Mesendoderm (in vitro differentiated cells): ENCODE data around the gene CAPN8.

ENCODE experiments used
- DNase-seq: peaks from one replicate; pipeline ENCODE4 v3.0.0; 2013
- H2AK5ac ChIP-seq: 2 replicates; pipeline ENCODE4 v1.6.1; 2013; ENCODE audit warnings: low read length, inconsistent platforms
- H2BK120ac ChIP-seq: 2 replicates; pipeline ENCODE4 v1.6.1; 2013; ENCODE audit warnings: low read depth, mild to moderate bottlenecking, low read length, moderate library complexity, mixed read lengths
- H2BK15ac ChIP-seq: replicated peaks from 2 replicates; pipeline ENCODE4 v1.6.1; 2013; ENCODE audit warnings: low read depth, mild to moderate bottlenecking, moderate library complexity
- H2BK5ac ChIP-seq: 2 replicates; pipeline ENCODE4 v1.6.1; 2013; ENCODE audit warnings: low read length, inconsistent platforms
- H3K18ac ChIP-seq: 2 replicates; pipeline ENCODE4 v1.6.1; 2013; ENCODE audit warnings: mild to moderate bottlenecking, low read length, mixed read lengths
- H3K23ac ChIP-seq: one replicate; pipeline ENCODE4 v1.6.1; 2013; ENCODE audit warnings: low read length
- H3K27ac ChIP-seq: 2 replicates; pipeline ENCODE4 v1.5.1; 2013; ENCODE audit warnings: low read depth, mild to moderate bottlenecking, inconsistent platforms, low read length, moderate library complexity
- H3K27me3 ChIP-seq: 2 replicates; pipeline ENCODE4 v1.6.1; 2013; ENCODE audit warnings: low read length, control low read depth, mild to moderate bottlenecking, inconsistent platforms; ENCODE audit not compliant: insufficient read depth, poor library complexity
- H3K36me3 ChIP-seq: 2 replicates; pipeline ENCODE4 v1.6.1; 2013; ENCODE audit warnings: low read length, inconsistent platforms; ENCODE audit not compliant: control insufficient read depth, insufficient read depth
- H3K4ac ChIP-seq: one replicate; pipeline ENCODE4 v1.6.1; 2013; ENCODE audit warnings: low read depth, mild to moderate bottlenecking, low read length, moderate library complexity
- H3K4me1 ChIP-seq: 2 replicates; pipeline ENCODE4 v1.6.1; 2013; ENCODE audit warnings: low read depth, low read length, inconsistent platforms; ENCODE audit not compliant: control insufficient read depth
- H3K4me2 ChIP-seq: 2 replicates; pipeline ENCODE4 v1.6.1; 2013; ENCODE audit warnings: low read length
- H3K4me3 ChIP-seq: 2 replicates; pipeline ENCODE4 v1.5.1; 2013; ENCODE audit warnings: mild to moderate bottlenecking, low read length
- H3K56ac ChIP-seq: one replicate; pipeline ENCODE4 v1.6.1; 2013; ENCODE audit warnings: low read length
- H3K79me1 ChIP-seq: 2 replicates; pipeline ENCODE4 v1.6.1; 2013; ENCODE audit warnings: low read length, inconsistent platforms
- H3K79me2 ChIP-seq: 2 replicates; pipeline ENCODE4 v1.6.1; 2013; ENCODE audit warnings: mild to moderate bottlenecking, low read length; ENCODE audit not compliant: control insufficient read depth, insufficient read depth
- H3K9ac ChIP-seq: 2 replicates; pipeline ENCODE4 v1.6.1; 2013; ENCODE audit warnings: low read length, inconsistent platforms
- H4K5ac ChIP-seq: one replicate; pipeline ENCODE4 v1.6.1; 2013; ENCODE audit warnings: low read length
- H4K8ac ChIP-seq: one replicate; pipeline ENCODE4 v1.6.1; 2013; ENCODE audit warnings: low read depth, mild to moderate bottlenecking, control low read depth, low read length, moderate library complexity
- WGBS: extraction: QIAGEN DNeasy Blood & Tissue Kit; methylation state at CpG from one replicate; pipeline ENCODE4 v1.1.7; 2013; ENCODE audit warnings: low lambda C conversion rate, missing lambda C conversion rate; ENCODE audit not compliant: insufficient coverage; ENCODE audit errors: extremely low coverage; 5-methylcytosine and 5-hydroxymethylcytosine counted together

Gene CAPN8

GRCh38 chr1:223712194-223712849, 46.8 kb upstream of the CAPN8 start, which contains the start of gene CAPN2:
Gene CAPN2 (plus strand): TSS chr1:223712539. CDS start chr1:223712641, 102 bp downstream.
- H2BK15ac ChIP-seq = no peak within 1 kb of the TSS
- peak within 1 kb of the TSS; percentile 17 for H2BK5ac ChIP-seq
- no peaks in the 10 kb centered on the region for H3K36me3 ChIP-seq
- H3K79me1 ChIP-seq = peaks cover 3% of the 10 kb centered on the region
- H3K23ac ChIP-seq = peak within 1 kb of the TSS; percentile 85
- peaks cover 11% of the 10 kb centered on the region for H3K4me1 ChIP-seq
- no peak within 1 kb of the TSS for H2AK5ac ChIP-seq
- peak within 1 kb of the TSS; percentile 70 for H3K4me2 ChIP-seq
- H4K8ac ChIP-seq = no peak within 1 kb of the TSS
- DNase-seq = peak; percentile 86
- H3K18ac ChIP-seq = peak within 1 kb of the TSS; percentile 71
- H3K9ac ChIP-seq = peak within 1 kb of the TSS; percentile 91
- H3K27ac ChIP-seq = peak within 1 kb of the TSS; percentile 3
- peak within 1 kb of the TSS; percentile 14 for H2BK120ac ChIP-seq
- no peaks in the 10 kb centered on the region for H3K79me2 ChIP-seq
- H3K4me3 ChIP-seq = peak within 1 kb of the TSS; percentile 67
- no peak within 1 kb of the TSS for H4K5ac ChIP-seq
- peak within 1 kb of the TSS; percentile 92 for H3K56ac ChIP-seq
- H3K27me3 ChIP-seq = no peaks in the 10 kb centered on the region
- no CpG with 5 or more reads among the region's 74 CpGs for WGBS
- H3K4ac ChIP-seq = peak within 1 kb of the TSS; percentile 56

- H2BK120ac ChIP-seq = no peak overlapping the region
- H3K79me2 ChIP-seq = no peaks in the 10 kb centered on the region
- no peak overlapping the region for H3K27ac ChIP-seq
- H2BK5ac ChIP-seq = no peak overlapping the region
- no peak for DNase-seq
- H3K4me3 ChIP-seq = no peak overlapping the region
- H3K4ac ChIP-seq = peak overlapping the region; percentile 46
- peak overlapping the region; percentile 75 for H3K56ac ChIP-seq
- no peak overlapping the region for H2AK5ac ChIP-seq
- H3K4me1 ChIP-seq = peaks cover 11% of the 10 kb centered on the region
- no peak overlapping the region for H3K18ac ChIP-seq
- no peak overlapping the region for H2BK15ac ChIP-seq
- H3K9ac ChIP-seq = peak overlapping the region; percentile 91
- H3K36me3 ChIP-seq = no peaks in the 10 kb centered on the region
- no CpG with 5 or more reads among the region's 15 CpGs for WGBS
- H3K27me3 ChIP-seq = no peaks in the 10 kb centered on the region
- no peak overlapping the region for H4K5ac ChIP-seq
- H4K8ac ChIP-seq = no peak overlapping the region
- no peak overlapping the region for H3K23ac ChIP-seq
- H3K79me1 ChIP-seq = peaks cover 3% of the 10 kb centered on the region
- peak overlapping the region; percentile 20 for H3K4me2 ChIP-seq
Observed at GRCh38 chr1:223711747-223712193, 46.3 kb upstream of the CAPN8 start.

DNA sequence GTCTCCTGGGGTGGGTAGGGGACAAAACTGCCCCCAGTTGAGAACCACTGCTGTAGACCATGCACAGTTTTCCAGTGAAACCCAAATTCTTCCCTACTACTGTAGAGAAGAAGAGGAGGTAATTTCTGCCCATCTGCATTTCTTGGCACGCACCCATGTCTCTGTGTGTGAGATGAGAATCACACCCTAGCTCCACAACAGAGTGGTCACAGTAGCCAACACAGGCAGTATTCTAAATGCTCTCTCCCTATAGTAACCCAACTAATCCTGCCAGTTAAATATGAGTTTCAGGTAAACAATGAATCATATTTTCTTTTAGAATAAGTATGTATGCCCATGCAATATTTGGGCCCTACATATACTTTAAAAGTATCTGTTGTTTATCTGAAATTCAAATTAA, 45.7 kb upstream of the CAPN8 start:
- no peak overlapping the region for H2BK15ac ChIP-seq
- H4K8ac ChIP-seq = no peak overlapping the region
- no peak for DNase-seq
- no peak overlapping the region for H3K56ac ChIP-seq
- no peaks in the 10 kb centered on the region for H3K27me3 ChIP-seq
- whole genome bisulfite sequencing = no CpG with 5 or more reads among the region's 1 CpG
- H2BK5ac ChIP-seq = no peak overlapping the region
- H3K18ac ChIP-seq = no peak overlapping the region
- no peak overlapping the region for H2AK5ac ChIP-seq
- H3K4ac ChIP-seq = no peak overlapping the region
- no peak overlapping the region for H3K27ac ChIP-seq
- H3K4me2 ChIP-seq = no peak overlapping the region
- H3K23ac ChIP-seq = no peak overlapping the region
- no peak overlapping the region for H3K9ac ChIP-seq
- no peaks in the 10 kb centered on the region for H3K36me3 ChIP-seq
- peaks cover 7% of the 10 kb centered on the region for H3K4me1 ChIP-seq
- H3K79me1 ChIP-seq = no peaks in the 10 kb centered on the region
- H3K79me2 ChIP-seq = no peaks in the 10 kb centered on the region
- H3K4me3 ChIP-seq = no peak overlapping the region
- H2BK120ac ChIP-seq = no peak overlapping the region
- H4K5ac ChIP-seq = no peak overlapping the region

- no peak overlapping the region for H2BK15ac ChIP-seq
- H3K4ac ChIP-seq = no peak overlapping the region
- H4K8ac ChIP-seq = no peak overlapping the region
- no peak overlapping the region for H3K4me3 ChIP-seq
- no peak overlapping the region for H2BK120ac ChIP-seq
- H3K27me3 ChIP-seq = no peaks in the 10 kb centered on the region
- no peaks in the 10 kb centered on the region for H3K79me1 ChIP-seq
- no peak for DNase-seq
- no peak overlapping the region for H3K4me2 ChIP-seq
- H3K9ac ChIP-seq = no peak overlapping the region
- H3K56ac ChIP-seq = no peak overlapping the region
- no peak overlapping the region for H4K5ac ChIP-seq
- no peaks in the 10 kb centered on the region for H3K36me3 ChIP-seq
- H3K23ac ChIP-seq = no peak overlapping the region
- H3K4me1 ChIP-seq = peaks cover 7% of the 10 kb centered on the region
- no peak overlapping the region for H3K18ac ChIP-seq
- H3K79me2 ChIP-seq = no peaks in the 10 kb centered on the region
- H2AK5ac ChIP-seq = no peak overlapping the region
- no peak overlapping the region for H3K27ac ChIP-seq
- no peak overlapping the region for H2BK5ac ChIP-seq
- no CpG with 5 or more reads among the region's 12 CpGs for WGBS
Observed at GRCh38 chr1:223710179-223711133, 45.0 kb upstream of the CAPN8 start.

DNA sequence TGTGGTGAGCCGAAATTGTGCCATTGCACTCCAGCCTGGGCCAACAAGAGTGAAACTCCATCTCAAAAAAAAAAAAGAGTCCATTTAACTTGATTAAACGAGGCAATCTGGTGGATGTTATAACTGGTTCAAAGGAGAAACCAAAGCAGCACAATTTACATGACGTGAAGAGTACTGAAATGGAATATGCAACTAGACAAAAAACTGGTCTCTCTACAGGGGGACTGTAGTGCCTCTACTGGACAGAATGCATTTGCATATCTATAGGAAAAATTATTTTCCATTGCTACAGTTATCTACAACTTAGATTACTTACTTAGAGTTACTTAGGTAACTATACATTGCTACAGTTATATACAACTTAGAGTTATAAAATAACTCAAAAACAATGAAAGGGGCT, 44.1 kb upstream of the CAPN8 start:
- H3K23ac ChIP-seq = no peak overlapping the region
- no peak overlapping the region for H3K18ac ChIP-seq
- H3K4me2 ChIP-seq = no peak overlapping the region
- no peak overlapping the region for H3K9ac ChIP-seq
- no peak overlapping the region for H3K27ac ChIP-seq
- H3K4ac ChIP-seq = no peak overlapping the region
- H3K36me3 ChIP-seq = no peaks in the 10 kb centered on the region
- H2BK15ac ChIP-seq = no peak overlapping the region
- H2BK5ac ChIP-seq = no peak overlapping the region
- H4K8ac ChIP-seq = no peak overlapping the region
- H3K4me1 ChIP-seq = peaks cover 4% of the 10 kb centered on the region
- H2AK5ac ChIP-seq = no peak overlapping the region
- no peak overlapping the region for H4K5ac ChIP-seq
- H3K56ac ChIP-seq = no peak overlapping the region
- no peak for DNase-seq
- no peaks in the 10 kb centered on the region for H3K27me3 ChIP-seq
- no CpG with 5 or more reads among the region's 3 CpGs for WGBS
- no peaks in the 10 kb centered on the region for H3K79me1 ChIP-seq
- no peak overlapping the region for H2BK120ac ChIP-seq
- H3K4me3 ChIP-seq = no peak overlapping the region
- no peaks in the 10 kb centered on the region for H3K79me2 ChIP-seq
